Muscle of leg (tissue), 11 donors: ENCODE data around the gene NYAP2. TPM values are rescaled to one million over a fixed set of nuclear protein-coding genes. Genes with fewer than 3 reads are reported as not detected.

Source experiments
- DNase-seq: peaks from one replicate; pipeline ENCODE4 v3.0.0; 2013
- H3K27ac ChIP-seq: one replicate; pipeline ENCODE4 v1.5.1; 2013; ENCODE audit warnings: mild to moderate bottlenecking, low read length, control low read depth
- H3K27me3 ChIP-seq: one replicate; pipeline ENCODE4 v1.6.1; 2013; ENCODE audit warnings: low read length; ENCODE audit not compliant: control insufficient read depth, insufficient read depth
- H3K36me3 ChIP-seq: one replicate; pipeline ENCODE4 v1.6.1; 2013; ENCODE audit warnings: low read length; ENCODE audit not compliant: control insufficient read depth, insufficient read depth
- H3K4me1 ChIP-seq: one replicate; pipeline ENCODE4 v1.6.1; 2013; ENCODE audit warnings: low read length; ENCODE audit not compliant: control insufficient read depth, insufficient read depth
- H3K4me3 ChIP-seq: one replicate; pipeline ENCODE4 v1.5.1; 2013; ENCODE audit warnings: low read length, control low read depth
- H3K9me3 ChIP-seq: replicated peaks from 2 replicates; pipeline ENCODE4 v1.6.1; 2013; ENCODE audit warnings: low read depth, low read length; ENCODE audit not compliant: control insufficient read depth
- WGBS: methylation state at CpG from one replicate; pipeline ENCODE4 v1.1.5; 2013; ENCODE audit warnings: missing lambda C conversion rate; ENCODE audit not compliant: insufficient coverage; 5-methylcytosine and 5-hydroxymethylcytosine counted together
- polyA plus RNA-seq, 8 donors: library from polyadenylated mRNA; unstranded; fragments of 120-200 nt; gene quantifications; one replicate each; pipeline versions ENCODE4 v1.2.1 to v1.2.3, GENCODE V29; 2013; ENCODE audit warnings: inconsistent platforms in 1 of 8, low replicate concordance in 1 of 8; ENCODE audit not compliant: insufficient read length in 8 of 8, insufficient read depth in 1 of 8
- total RNA-seq: library from RNA; stranded (reverse); fragments of 120-200 nt; gene quantifications from one replicate; pipeline ENCODE4 v1.2.4, GENCODE V29; 2013

The NYAP2 gene
- total and polyA plus RNA-seq, 9 donors = 0.05 to 1.4 (median 0.40) TPM

- Histone ChIP-seq H3K4me1 (no peaks in the 10 kb centered on the region), H3K9me3 (no peaks in the 10 kb centered on the region), H3K27me3 (no peaks in the 10 kb centered on the region), H3K27ac (no peak overlapping the region), H3K36me3 (no peaks in the 10 kb centered on the region), H3K4me3 (no peak overlapping the region)
- no peak for DNase-seq
- WGBS = 77% methylated on average over 4 of the region's 4 CpGs
Measured at GRCh38 chr2:225602205-225602604, 202.7 kb downstream of the NYAP2 start.

- Histone ChIP-seq H3K27ac (no peak overlapping the region), H3K4me3 (no peak overlapping the region), H3K9me3 (no peaks in the 10 kb centered on the region), H3K36me3 (no peaks in the 10 kb centered on the region), H3K4me1 (no peaks in the 10 kb centered on the region), H3K27me3 (no peaks in the 10 kb centered on the region)
- no CpG with 5 or more reads among the region's 1 CpG for WGBS
- no peak for DNase-seq
Measured at GRCh38 chr2:225608136-225608535, 208.6 kb downstream of the NYAP2 start.

- Histone ChIP-seq H3K27ac (no peak overlapping the region), H3K4me1 (no peaks in the 10 kb centered on the region), H3K4me3 (no peak overlapping the region), H3K9me3 (no peaks in the 10 kb centered on the region), H3K27me3 (no peaks in the 10 kb centered on the region), H3K36me3 (no peaks in the 10 kb centered on the region)
- no peak for DNase-seq
- no CpG with 5 or more reads among the region's 1 CpG for WGBS
Measured at GRCh38 chr2:225612636-225613035, 213.1 kb downstream of the NYAP2 start.

- no peak for DNase-seq
- Histone ChIP-seq H3K36me3 (no peaks in the 10 kb centered on the region), H3K4me1 (no peaks in the 10 kb centered on the region), H3K27me3 (no peaks in the 10 kb centered on the region), H3K27ac (no peak overlapping the region), H3K4me3 (no peak overlapping the region), H3K9me3 (no peaks in the 10 kb centered on the region)
- WGBS = 44% methylated on average over 1 of the region's 2 CpGs
Measured at GRCh38 chr2:225614915-225615314, 215.4 kb downstream of the NYAP2 start.

- no peak for DNase-seq
- H3K9me3 ChIP-seq = no peaks in the 10 kb centered on the region
- no peaks in the 10 kb centered on the region for H3K27me3 ChIP-seq
- no peak overlapping the region for H3K27ac ChIP-seq
- H3K36me3 ChIP-seq = no peaks in the 10 kb centered on the region
- H3K4me3 ChIP-seq = no peak overlapping the region
- no peaks in the 10 kb centered on the region for H3K4me1 ChIP-seq
- no CpG with 5 or more reads among the region's 3 CpGs for WGBS
Measured at GRCh38 chr2:225615514-225615913, 216.0 kb downstream of the NYAP2 start.

- no peaks in the 10 kb centered on the region for H3K4me1 ChIP-seq
- no peaks in the 10 kb centered on the region for H3K36me3 ChIP-seq
- whole genome bisulfite sequencing = no CpG with 5 or more reads among the region's 4 CpGs
- DNase-seq = no peak
- H3K27me3 ChIP-seq = no peaks in the 10 kb centered on the region
- H3K4me3 ChIP-seq = no peak overlapping the region
- H3K27ac ChIP-seq = no peak overlapping the region
- H3K9me3 ChIP-seq = no peaks in the 10 kb centered on the region
Measured at GRCh38 chr2:225616372-225616771, 216.9 kb downstream of the NYAP2 start.

GRCh38 chr2:225616848-225617247, 217.3 kb downstream of the NYAP2 start:
- Histone ChIP-seq H3K36me3 (no peaks in the 10 kb centered on the region), H3K9me3 (no peaks in the 10 kb centered on the region), H3K4me3 (no peak overlapping the region), H3K27ac (no peak overlapping the region), H3K27me3 (no peaks in the 10 kb centered on the region), H3K4me1 (no peaks in the 10 kb centered on the region)
- no CpG with 5 or more reads among the region's 2 CpGs for WGBS
- no peak for DNase-seq

GRCh38 chr2:225620227-225620626, 220.7 kb downstream of the NYAP2 start:
- DNase-seq = no peak
- no peaks in the 10 kb centered on the region for H3K27me3 ChIP-seq
- H3K36me3 ChIP-seq = no peaks in the 10 kb centered on the region
- H3K9me3 ChIP-seq = no peaks in the 10 kb centered on the region
- H3K4me3 ChIP-seq = no peak overlapping the region
- H3K27ac ChIP-seq = no peak overlapping the region
- 89% methylated on average over 5 of the region's 21 CpGs for WGBS
- no peaks in the 10 kb centered on the region for H3K4me1 ChIP-seq

GRCh38 chr2:225630824-225631533, 231.5 kb downstream of the NYAP2 start:
- no peak overlapping the region for H3K4me3 ChIP-seq
- no peaks in the 10 kb centered on the region for H3K9me3 ChIP-seq
- no peaks in the 10 kb centered on the region for H3K36me3 ChIP-seq
- no peak overlapping the region for H3K27ac ChIP-seq
- no peak for DNase-seq
- 90% methylated on average over 2 of the region's 4 CpGs for WGBS
- no peaks in the 10 kb centered on the region for H3K27me3 ChIP-seq
- no peaks in the 10 kb centered on the region for H3K4me1 ChIP-seq

- no CpG with 5 or more reads among the region's 3 CpGs for WGBS
- Histone ChIP-seq H3K9me3 (no peaks in the 10 kb centered on the region), H3K27me3 (no peaks in the 10 kb centered on the region), H3K36me3 (no peaks in the 10 kb centered on the region), H3K4me1 (no peaks in the 10 kb centered on the region), H3K4me3 (no peak overlapping the region), H3K27ac (no peak overlapping the region)
- no peak for DNase-seq
Measured at GRCh38 chr2:225632351-225632750, 232.8 kb downstream of the NYAP2 start.

- WGBS = no CpG with 5 or more reads among the region's 1 CpG
- no peak overlapping the region for H3K4me3 ChIP-seq
- no peaks in the 10 kb centered on the region for H3K9me3 ChIP-seq
- no peak overlapping the region for H3K27ac ChIP-seq
- no peaks in the 10 kb centered on the region for H3K4me1 ChIP-seq
- no peaks in the 10 kb centered on the region for H3K27me3 ChIP-seq
- H3K36me3 ChIP-seq = no peaks in the 10 kb centered on the region
- DNase-seq = no peak
Measured at GRCh38 chr2:225636558-225636957, 237.0 kb downstream of the NYAP2 start.
